Mesodermal cell (in vitro differentiated cells): ENCODE data around the gene PLD1.

Source experiments
- H3K27ac ChIP-seq: 2 replicates; pipeline ENCODE4 v1.7.0; 2013; ENCODE audit warnings: mild to moderate bottlenecking, low read depth, low read length, moderate library complexity; ENCODE audit not compliant: severe bottlenecking
- H3K36me3 ChIP-seq: 2 replicates; pipeline ENCODE4 v1.7.1; 2013; ENCODE audit warnings: mild to moderate bottlenecking, low read length, moderate library complexity; ENCODE audit not compliant: control insufficient read depth, insufficient read depth
- H3K4me1 ChIP-seq: one replicate; pipeline ENCODE4 v1.7.1; 2013; ENCODE audit warnings: mild to moderate bottlenecking, low read length; ENCODE audit not compliant: insufficient read depth, control insufficient read depth, poor library complexity, severe bottlenecking
- H3K4me3 ChIP-seq: 2 replicates; pipeline ENCODE4 v1.7.0; 2013; ENCODE audit warnings: low read length, control low read depth, mild to moderate bottlenecking; ENCODE audit not compliant: insufficient read depth, poor library complexity, severe bottlenecking; ENCODE audit errors: extremely low read depth
- H3K9me3 ChIP-seq: 2 replicates; pipeline ENCODE4 v1.7.1; 2013; ENCODE audit warnings: mild to moderate bottlenecking, low read length, moderate library complexity; ENCODE audit not compliant: control insufficient read depth
- WGBS, 2 experiments: methylation state at CpG; one replicate each; pipeline ENCODE4 v1.1.5; 2013; ENCODE audit warnings: missing lambda C conversion rate in 2 of 2; ENCODE audit not compliant: insufficient coverage in 2 of 2; 5-methylcytosine and 5-hydroxymethylcytosine counted together

Gene PLD1

GRCh38 chr3:171770689-171771620, 39.3 kb downstream of the PLD1 start:
- no peaks in the 10 kb centered on the region for H3K9me3 ChIP-seq
- no peak overlapping the region for H3K4me3 ChIP-seq
- no peaks in the 10 kb centered on the region for H3K4me1 ChIP-seq
- H3K27ac ChIP-seq, result no peak overlapping the region
- no peaks in the 10 kb centered on the region for H3K36me3 ChIP-seq
- WGBS, 2 experiments, result 39 to 49% methylated on average over 2 to 8 of the region's 10 CpGs

GRCh38 chr3:171769461-171769860, 40.8 kb downstream of the PLD1 start:
- Histone ChIP-seq H3K27ac (no peak overlapping the region), H3K4me3 (no peak overlapping the region), H3K9me3 (no peaks in the 10 kb centered on the region), H3K4me1 (no peaks in the 10 kb centered on the region), H3K36me3 (no peaks in the 10 kb centered on the region)
- 80% methylated on average over 1 of the region's 3 CpGs; no CpG with 5 or more reads in 1 of the 2 experiments for WGBS, 2 experiments

GRCh38 chr3:171768986-171769385, 41.3 kb downstream of the PLD1 start:
- H3K4me3 ChIP-seq, result no peak overlapping the region
- WGBS, 2 experiments, result 70 to 87% methylated on average over 2 to 3 of the region's 4 CpGs

GRCh38 chr3:171768281-171768900, 41.9 kb downstream of the PLD1 start:
- no peak overlapping the region for H3K4me3 ChIP-seq
- H3K4me1 ChIP-seq, result no peaks in the 10 kb centered on the region
- H3K27ac ChIP-seq, result no peak overlapping the region
- 91 to 95% methylated on average over 8 of the region's 10 CpGs for WGBS, 2 experiments
- no peaks in the 10 kb centered on the region for H3K9me3 ChIP-seq
- no peaks in the 10 kb centered on the region for H3K36me3 ChIP-seq

More at GRCh38 chr3:171768986-171769385, 41.3 kb downstream of the PLD1 start:
- no peaks in the 10 kb centered on the region for H3K4me1 ChIP-seq
- no peak overlapping the region for H3K27ac ChIP-seq
- H3K36me3 ChIP-seq, result no peaks in the 10 kb centered on the region
- no peaks in the 10 kb centered on the region for H3K9me3 ChIP-seq

- H3K4me3 ChIP-seq, result no peak overlapping the region
Measured at GRCh38 chr3:171765511-171765887, 44.8 kb downstream of the PLD1 start.

GRCh38 chr3:171763392-171763791, 46.9 kb downstream of the PLD1 start:
- Histone ChIP-seq H3K4me1 (no peaks in the 10 kb centered on the region), H3K4me3 (no peak overlapping the region), H3K36me3 (no peaks in the 10 kb centered on the region), H3K27ac (no peak overlapping the region), H3K9me3 (no peaks in the 10 kb centered on the region)
- WGBS, 2 experiments, result no CpG with 5 or more reads among the region's 2 CpGs

More at GRCh38 chr3:171765511-171765887, 44.8 kb downstream of the PLD1 start:
- Histone ChIP-seq H3K27ac (no peak overlapping the region), H3K9me3 (no peaks in the 10 kb centered on the region), H3K36me3 (no peaks in the 10 kb centered on the region), H3K4me1 (no peaks in the 10 kb centered on the region)
- WGBS, 2 experiments, result 50 to 83% methylated on average over 1 to 5 of the region's 5 CpGs

GRCh38 chr3:171760477-171760876, 49.8 kb downstream of the PLD1 start:
- 95 to 100% methylated on average over 1 to 2 of the region's 2 CpGs for WGBS, 2 experiments
- Histone ChIP-seq H3K36me3 (no peaks in the 10 kb centered on the region), H3K4me1 (no peaks in the 10 kb centered on the region), H3K9me3 (no peaks in the 10 kb centered on the region), H3K4me3 (no peak overlapping the region), H3K27ac (no peak overlapping the region)

GRCh38 chr3:171758109-171758508, 52.2 kb downstream of the PLD1 start:
- WGBS, 2 experiments, result 100% methylated on average over 2 to 3 of the region's 3 CpGs
- H3K4me3 ChIP-seq, result no peak overlapping the region

GRCh38 chr3:171757361-171758034, 52.8 kb downstream of the PLD1 start:
- Histone ChIP-seq H3K4me3 (no peak overlapping the region), H3K27ac (no peak overlapping the region), H3K4me1 (no peaks in the 10 kb centered on the region), H3K9me3 (no peaks in the 10 kb centered on the region), H3K36me3 (no peaks in the 10 kb centered on the region)
- WGBS, 2 experiments, result 89 to 91% methylated on average over 2 to 4 of the region's 4 CpGs

More at GRCh38 chr3:171758109-171758508, 52.2 kb downstream of the PLD1 start:
- no peak overlapping the region for H3K27ac ChIP-seq
- no peaks in the 10 kb centered on the region for H3K4me1 ChIP-seq
- no peaks in the 10 kb centered on the region for H3K9me3 ChIP-seq
- no peaks in the 10 kb centered on the region for H3K36me3 ChIP-seq

- Histone ChIP-seq H3K4me1 (no peaks in the 10 kb centered on the region), H3K27ac (no peak overlapping the region), H3K4me3 (no peak overlapping the region), H3K9me3 (no peaks in the 10 kb centered on the region), H3K36me3 (no peaks in the 10 kb centered on the region)
- 78 to 100% methylated on average over 1 of the region's 1 CpG for WGBS, 2 experiments
Measured at GRCh38 chr3:171755656-171756055, 54.6 kb downstream of the PLD1 start.
